ENCODE measurements around the gene SGTA.
"Not testable (repeated sequence)": the region's sequence is repeated elsewhere in the genome, so short reads cannot be mapped to it uniquely, and the experiment has no call there.

SGTA gene

DNA sequence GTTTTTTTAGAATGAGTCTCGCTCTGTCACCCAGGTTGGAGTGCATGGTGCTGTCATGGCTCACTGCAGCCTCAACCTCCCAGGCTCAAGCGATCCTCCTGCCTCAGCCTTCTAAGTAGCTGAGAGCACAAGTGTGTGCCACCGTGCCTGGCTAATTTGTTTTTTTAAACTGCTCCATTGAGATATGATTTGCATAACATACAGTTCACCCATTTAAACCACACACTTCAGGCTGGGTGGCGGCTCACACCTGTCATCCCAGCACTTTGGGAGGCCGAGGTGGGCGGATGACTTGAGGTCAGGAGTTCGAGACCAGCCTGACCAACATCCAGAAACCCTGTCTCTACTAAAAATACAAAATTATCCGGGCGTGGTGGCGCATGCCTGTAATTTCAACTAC, 9.6 kb upstream of the SGTA start:
- not testable (repeated sequence) for DNase-seq

DNA sequence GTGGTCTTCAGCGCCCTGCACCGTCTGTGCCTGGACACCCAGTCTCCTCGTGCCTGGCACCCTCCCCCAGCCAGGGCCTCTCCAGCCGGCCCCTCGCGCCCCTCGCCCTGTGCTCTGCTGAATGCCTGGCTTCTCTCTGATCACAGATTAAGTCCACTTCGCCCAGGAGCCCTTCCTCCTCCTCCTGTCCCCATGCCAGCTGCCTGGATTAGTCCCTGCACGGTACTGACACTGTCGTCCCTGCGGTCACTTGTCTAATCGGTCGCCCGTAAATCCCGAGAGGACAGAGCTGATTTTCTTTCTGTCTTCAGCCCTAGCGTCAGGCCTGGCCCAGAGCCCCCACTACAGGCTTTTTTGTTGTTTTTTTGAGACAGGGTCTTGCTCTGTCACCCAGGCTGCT, 8.8 kb upstream of the SGTA start:
- DNase-seq = no peak

DNA sequence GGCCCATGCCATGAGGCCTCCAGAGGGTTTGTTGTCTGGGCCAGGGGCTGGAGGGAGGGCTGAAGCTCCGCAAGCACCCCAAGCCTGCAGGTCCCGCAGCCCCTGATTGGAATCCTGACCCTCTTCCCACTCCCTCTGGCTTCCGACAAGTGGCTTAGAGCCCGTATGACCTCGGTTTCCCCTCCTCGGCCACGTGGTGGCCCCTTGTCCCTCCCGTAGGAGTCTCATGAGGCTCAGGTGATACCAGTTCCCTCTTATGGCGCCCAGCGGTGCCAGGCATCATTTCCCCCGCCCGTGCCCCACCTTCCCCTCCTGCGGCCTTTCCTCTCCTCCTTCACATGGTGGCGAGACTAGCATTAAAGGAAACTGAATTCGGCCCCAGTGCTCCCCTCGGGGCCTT, 8.4 kb upstream of the SGTA start:
- no peak for DNase-seq

DNA sequence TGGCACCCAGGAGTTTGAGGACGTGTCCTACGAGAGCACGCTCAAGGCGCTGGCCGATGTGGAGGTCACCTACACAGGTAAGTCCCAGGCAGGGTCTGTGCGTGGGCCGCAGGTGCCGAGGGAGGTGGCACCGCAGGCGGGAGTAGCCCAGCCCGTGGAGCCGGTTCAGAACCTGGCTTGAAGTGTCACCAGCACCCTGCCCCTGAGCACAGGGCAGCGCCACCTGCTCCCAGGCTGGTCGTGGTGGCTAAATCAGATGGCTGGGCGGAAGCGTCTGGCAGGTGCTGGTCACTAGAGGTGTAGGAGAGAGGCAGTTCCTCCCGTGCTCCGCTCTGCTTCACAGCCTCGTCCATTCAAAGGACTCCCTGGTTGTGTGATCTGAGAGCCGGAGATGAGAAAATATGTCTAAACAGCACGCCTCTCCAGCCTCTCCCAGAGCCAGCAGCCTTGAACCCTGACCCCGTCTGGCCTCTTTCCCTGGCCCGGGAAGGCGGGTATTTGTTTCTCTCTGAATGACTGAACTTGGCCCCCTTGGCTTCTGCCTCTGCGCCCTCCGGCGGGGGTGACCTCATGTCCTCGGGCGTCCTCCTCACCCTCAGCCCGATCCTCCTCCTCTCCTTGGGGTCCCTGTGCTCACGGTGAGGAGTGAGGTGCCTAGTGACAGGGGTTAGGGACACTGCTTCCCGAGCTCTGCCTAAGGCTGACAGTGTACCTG, 7.6 kb upstream of the SGTA start:
- DNase-seq = no peak

DNA sequence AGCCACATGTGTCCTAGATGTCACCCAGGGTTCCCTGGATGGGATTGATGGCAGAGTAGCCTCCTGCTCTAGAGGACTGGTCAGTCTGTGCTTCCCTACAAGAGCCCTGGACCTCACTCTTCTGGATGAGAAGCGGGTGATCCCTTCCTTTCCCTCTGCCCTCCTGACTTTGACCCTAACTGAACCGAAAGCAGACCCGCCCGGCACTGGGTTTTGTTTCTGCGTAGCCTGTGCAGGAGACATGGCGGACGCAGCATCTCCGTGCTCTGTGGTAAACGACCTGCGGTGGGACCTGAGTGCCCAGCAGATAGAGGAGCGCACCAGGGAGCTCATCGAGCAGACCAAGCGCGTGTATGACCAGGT, 7.1 kb upstream of the SGTA start:
- no peak for DNase-seq

DNA sequence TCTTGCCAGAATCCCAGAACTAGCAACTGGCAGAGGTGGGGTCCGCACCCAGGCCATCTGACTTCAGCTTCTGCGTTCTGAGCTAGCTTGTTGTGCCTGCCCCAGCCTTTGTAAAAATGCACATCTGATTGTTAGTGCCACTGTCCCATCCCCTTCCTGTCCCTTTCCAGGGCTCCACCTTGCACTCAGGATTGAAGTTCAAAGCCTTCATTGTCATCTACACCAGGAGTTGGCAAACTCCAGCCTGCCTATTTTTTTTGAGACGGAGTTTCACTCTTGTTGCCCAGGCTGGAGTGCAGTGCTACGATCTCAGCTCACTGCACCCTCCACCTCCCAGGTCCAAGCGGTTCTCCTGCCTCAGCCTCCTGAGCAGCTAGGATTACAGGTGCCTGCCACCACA, 5.2 kb upstream of the SGTA start:
- DNase-seq = no peak

DNA sequence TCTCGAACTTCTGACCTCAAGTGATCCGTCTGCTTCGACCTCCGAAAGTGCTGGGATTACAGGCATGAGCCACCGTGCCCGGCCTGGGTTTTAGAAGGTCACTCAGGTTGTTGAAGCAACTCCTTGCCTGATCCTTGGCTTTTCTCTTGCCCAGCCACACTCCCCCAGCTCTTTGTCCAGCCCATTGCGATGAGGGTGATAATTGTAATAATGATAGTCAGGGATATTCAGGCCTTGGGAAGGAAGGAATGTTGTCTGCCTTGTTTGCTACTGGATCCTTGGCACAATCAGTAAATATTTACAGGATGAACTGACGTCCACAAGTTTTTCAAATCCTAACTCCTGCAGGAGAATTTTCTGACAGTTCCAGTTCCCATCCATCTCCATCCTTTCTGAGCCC, 4.0 kb upstream of the SGTA start:
- DNase-seq = no peak

DNA sequence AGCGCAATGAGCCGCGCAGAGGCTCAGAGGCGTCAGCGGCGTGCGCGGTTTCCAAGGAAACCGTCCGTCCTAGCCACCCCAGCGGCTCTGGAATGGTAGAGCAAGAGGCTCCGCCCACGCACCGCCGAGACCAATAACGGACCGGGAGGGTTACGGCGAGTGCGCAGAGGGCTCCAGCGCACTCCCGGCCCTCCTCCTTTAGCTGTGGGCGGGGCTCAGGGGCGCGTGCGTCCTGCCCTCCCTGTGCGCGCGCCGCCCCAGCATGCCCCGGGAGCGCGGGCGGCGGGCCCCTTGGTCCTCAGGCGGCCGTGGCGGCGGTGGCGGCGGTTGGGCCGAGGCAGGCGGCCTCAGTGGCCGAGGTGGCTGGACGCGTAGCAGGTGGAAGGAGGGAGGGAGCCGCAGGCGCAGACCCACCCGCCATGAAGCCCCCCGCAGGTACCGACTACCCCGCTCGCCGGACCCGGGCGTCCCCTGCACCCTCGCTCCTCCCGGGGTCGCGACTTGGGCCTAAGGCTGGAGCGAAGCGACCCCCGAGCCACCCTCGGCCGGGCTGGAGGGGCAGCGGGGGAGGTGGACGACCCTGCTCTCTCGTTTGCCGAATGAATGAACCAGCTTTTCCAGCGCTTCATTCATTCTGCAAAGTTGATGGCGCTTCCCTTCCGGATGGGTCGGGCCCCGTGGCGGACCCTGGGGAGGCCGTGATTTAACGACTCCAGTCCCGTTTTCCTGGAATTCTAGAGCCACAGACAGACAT, 2.3 kb upstream of the SGTA start, which contains the start of gene THOP1:
TSS of gene THOP1 (plus strand) at position 260 of the 754 bp plus-strand sequence. CDS start at position 420, 160 bp downstream.
- DNase-seq = peak; percentile 99

DNA sequence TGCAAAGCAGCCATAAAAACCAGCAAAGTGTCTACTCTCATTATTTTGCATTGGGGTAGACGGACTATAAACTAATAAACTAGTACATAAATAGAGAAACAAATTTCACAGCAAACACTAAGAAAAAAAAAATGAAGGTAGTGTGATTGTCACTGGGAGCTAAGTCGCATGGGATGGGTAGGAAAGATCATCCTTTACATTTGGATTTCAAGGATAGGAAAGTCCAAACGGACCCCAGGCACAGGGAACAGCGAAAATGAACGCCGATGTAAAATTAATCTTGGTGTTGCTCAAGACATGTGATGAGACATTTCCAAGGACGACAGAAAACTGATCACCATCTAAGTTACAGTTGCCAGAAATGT, 690 bp upstream of the SGTA start:
- no peak for DNase-seq

DNA sequence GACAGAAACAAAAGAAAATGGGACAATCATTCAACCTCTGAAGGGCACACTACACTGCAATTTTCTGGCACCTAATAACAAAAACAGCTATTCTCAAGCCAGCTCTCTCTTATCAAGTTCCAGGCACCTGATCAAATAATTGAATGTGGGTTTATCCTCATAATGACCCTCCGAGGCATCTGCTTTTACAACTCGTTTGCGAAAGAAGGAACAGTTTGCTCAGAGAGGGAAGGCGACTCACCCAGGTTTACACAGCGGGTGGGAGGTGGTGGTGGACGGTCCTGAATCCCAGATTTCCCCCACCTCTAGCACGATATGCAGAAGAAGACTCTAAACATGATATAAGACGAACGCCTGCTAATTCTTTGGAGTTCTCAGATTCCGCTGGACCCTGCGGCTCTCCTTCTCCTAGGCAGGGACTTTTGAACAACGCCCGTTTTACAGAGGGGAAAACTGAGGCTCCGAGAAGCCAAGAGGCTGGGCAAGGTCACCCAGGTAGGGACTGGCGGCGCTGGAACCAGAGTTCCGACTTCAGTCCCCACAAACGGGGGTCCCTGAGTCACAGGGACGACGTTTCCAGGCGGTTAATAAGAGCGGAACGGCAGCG, 641 bp downstream of the SGTA start:
- no peak for DNase-seq

DNA sequence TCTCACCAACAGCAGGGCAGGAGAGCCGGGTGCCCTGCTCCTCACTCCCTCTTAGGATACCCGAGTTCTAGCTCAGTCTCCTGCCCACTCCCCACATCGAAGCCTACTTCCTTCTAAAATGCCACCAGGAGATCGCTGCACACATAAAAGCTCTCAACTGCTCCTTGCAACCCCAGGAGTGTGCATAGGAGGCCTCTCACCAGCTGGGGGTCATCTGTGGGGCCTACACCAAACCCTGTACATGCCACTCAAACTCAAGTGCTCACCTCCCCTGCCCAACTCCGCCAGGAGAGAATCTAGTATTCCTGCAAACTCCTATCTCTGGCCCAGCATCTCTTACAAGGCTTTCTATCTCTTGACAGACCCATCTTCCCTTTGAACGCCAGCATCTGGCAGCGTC, 2.8 kb downstream of the SGTA start:
- no peak for DNase-seq

DNA sequence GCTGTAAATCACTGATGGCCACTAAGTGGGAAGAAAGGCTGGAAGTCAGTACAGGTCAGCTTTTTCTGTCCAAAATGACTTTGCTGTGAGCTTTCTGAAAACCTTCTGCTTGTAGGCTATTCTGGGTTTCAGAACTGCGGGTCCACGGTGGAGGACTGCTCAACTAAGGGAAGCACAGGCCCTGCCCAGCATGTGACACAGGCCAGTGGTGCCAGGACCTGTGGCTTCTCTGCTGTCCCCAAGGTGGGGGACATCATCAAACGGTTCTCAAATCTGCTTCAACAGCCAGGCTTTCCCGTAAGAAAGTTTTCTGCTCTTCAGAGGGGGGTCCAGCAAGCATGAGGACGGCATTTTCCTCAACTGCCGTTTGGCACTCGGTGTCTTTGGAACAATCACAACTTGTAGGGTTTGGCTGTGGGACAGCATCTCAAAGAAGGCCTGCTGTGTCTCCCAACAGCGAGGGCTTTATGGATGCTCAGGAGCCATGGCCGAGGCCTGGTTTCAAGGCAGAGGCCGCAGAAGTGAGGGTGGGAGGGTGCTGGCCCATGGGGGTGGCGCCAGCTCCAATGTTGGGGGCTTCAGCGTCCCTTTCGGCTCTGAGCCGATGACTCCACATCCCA, 3.8 kb downstream of the SGTA start:
- DNase-seq = no peak

DNA sequence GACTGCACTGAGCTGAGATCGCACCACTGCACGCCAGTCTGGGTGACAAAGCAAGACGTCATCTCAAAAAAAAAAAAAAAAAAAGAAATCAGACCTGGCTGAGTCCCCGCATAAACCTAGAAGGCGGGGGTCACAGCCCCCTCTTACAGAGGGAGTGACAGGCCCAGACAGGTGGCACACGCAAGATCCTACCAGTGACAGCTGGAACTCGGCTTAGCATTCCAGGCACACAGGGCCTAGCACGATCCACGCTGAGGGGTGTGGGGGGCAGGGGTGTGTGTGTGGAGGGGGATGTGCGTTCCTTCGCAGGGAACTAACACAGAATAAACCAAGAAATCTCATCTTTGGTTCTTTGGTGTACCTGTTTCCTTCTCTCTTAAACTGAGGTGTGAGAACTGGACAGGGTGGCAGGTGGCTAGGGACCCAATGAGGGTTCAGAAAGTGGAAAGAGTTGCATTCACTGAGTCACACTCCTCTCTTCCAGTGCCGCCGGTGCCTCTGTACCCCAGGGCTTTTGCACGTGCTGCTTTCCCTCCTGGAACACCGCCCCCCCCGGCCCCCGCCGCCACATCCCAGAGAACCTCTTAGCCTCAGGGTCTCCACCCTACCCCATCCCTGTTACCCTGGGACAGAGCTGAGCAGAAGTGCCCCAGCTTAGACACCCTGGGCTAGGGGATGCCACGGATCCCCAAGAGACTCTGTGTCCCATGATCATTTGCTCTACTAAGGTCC, 5.0 kb downstream of the SGTA start:
- DNase-seq = no peak

DNA sequence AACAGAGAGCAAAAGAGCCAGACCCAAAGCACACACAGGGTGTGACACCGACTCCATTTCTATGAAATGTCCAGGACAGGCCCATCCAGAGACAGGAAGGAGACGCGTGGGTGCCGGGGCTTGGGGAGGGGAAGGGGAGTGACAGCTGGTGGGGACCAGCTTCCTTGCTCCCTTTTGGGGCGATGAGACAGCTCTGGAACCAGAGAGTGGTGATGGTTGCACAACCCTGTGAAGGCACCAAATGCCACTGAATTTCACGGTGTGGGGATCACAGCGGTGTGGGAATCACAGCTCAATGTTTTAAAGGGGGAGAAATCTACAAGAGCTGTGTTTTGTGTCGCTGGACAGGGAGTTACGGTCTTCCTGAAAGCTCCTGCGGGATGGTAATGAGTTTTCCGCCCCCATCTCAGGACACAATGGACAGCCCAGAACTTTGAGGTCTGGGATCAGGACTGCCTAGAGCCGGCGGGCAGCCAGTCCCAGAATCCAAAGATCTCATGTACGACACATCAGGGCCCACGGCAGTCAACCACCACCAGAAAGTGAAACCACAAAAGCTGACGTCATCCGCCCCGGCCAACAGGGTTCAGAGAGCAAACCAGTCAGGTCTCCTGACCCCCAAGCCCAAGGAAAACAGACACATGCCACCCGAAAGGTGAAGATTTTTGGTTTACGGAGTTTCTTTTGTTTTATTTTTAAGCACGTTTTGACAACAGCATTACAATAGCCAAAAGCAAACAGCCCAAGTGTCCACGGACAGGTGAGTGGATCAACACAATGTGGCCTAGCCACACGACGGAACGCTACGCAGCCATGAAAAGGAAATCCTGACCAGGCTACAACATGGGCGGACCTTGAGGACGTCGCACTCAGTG, 7.3 kb downstream of the SGTA start:
- no peak for DNase-seq

DNA sequence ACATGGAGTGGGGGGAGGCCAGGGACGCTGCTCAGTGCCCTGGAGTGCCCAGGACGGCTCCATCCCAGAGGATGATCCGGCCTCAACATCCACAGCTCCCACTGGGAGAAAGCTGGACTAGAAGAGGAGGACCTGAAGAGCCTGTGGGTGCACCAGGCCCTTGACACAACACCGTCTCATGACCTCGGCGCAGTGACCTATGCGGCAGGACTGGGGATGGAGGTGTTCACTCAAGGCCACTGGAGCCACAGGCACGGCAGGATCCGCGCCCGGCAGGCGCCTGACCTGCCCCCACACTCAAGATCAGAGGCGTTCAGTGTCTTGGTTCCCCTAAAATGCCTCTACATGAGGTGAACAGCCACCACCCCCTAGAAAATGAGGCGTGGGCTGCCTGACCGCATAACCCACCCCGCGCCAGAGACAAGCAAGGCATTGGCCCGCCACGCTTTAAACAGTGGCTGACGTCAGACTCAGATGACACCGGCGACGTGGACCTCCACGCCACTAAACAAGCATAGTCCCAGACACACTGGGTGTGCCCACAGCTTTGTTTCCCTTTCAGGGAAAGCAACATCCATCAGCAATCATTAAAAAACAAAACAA, 8.0 kb downstream of the SGTA start:
- no peak for DNase-seq

DNA sequence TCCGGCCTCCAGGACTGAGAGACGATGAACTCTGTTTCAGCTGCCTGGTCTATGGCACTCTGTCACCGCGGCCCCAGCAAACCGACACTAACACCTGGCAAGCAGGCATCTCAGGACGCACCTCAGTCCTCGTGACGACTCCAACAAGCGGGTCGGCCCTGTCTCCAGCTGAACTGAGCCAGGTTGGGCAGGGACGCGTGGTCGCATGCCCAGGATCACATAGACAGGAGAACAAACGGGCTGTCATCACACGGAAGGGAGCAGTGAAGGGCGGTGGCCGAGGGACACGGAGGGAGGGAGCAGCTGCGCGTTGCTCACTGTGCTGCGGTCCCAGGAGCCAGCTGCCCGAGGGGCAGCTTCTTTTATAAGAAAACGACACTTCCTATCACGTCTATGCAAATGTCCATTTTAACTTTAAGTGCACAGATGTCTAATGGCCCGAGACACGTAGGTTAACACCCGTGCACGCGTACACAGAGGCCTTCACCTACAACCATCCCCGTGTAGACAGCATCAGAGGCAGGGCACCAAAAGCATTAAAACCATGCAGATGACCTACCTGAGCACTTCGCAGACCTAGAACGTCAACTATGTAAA, 8.9 kb downstream of the SGTA start:
- no peak for DNase-seq

DNA sequence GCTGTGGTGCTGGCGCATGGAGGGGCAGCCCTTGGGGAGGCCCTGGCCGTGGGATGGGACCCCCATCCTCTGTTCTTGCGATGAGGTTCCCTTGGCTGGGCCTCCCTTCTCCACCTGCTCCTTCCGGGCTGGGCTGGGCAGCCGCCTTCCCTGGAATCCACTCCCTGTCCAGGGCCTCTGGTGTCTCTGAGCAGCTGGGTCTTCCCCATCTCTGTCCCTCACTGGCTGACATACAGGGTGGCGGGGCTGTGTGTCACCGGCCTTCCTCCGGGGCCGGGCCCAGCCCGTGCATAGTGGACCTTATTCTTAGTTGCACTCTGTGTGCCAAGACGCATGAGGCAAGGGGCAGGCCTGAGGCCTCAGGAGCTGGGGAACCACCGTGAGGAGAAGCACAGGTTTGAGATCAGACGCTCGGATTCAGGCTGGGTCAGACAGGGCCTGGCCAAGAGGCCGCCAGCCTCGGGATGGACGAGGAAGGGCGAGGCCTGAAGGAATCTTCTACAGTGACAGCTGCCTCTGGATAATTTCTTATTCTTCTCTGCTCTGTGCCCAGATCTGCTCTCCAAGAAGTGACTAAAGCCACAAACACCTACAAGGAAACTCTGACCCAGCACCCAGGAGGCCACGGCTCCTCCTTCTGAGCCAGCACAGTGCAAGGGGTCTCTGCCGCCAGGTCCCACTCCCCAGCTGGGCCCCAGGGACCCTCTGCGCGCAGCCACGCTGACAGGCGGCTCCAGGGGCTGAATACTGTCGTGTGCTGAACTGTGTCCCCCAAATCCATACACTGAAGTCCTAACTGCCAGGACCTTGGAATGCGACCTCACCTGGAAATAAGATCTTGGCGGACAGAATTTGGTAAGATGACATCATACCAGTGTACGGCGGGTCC, 11.0 kb downstream of the SGTA start:
- no peak for DNase-seq

DNA sequence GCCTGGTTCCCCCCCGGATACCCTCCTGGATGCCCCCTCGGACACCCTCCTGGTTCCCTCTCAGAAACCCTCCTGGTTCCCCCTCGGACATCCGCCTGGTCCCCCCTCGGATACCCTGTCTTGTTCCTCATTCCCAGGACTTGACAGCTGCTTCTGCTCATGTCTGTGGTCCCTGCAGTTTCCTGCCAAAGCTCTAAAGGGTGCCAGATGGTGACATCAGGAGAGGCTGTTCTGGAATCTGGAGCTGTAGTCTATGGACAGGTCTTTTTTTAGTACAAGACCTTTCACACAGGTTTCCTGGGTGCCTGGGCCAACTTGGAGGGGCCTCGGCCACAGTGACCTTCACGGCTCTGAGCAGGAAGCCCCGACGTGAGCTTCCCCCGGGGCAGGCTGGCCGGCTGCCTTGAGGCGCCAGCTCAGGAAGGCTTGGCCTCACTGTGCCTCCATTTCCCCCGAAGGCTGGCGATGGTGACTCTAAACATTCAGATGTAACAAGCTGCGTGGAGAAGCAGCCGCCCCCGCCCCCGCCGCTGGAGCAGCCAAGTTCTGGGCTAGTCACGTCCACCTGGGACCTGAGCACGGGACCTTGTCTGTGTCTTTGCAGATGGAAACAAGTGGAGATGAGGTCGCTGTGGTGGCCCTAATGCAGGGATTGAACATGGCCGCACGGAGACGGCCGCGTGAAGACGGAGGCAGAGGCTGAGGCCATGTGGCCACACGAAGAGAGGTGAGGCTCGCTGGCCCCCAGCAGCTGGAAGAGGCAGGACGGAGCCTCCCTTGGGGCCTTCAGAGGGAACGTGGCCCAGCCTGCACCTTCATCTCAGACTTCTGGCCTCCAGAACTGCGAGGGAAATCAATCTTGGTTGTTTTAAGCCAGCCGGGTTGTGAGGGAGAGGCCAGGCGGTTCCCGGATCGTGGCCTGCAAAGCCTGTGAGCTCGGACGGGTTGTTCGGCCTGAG, 12.7 kb downstream of the SGTA start:
- DNase-seq = no peak

DNA sequence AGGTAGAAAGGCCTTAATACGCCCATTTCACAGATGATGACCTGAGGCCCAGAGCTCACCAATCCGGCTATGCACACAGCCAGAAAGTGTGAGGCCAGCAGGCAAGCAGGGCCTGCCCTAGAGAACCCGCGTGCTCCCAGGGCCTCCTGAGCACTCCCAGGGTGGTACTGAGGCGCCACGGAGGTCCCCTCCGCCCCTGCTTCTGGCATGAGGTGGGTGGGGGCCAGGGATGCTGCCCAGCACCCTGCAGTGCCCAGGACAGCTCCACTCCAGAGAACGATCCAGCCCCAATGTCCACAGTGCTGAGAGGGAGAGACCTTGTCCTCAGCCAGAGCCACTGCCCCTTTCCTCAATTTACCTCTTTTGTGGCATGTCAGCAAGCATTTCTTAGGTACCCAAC, 13.9 kb downstream of the SGTA start:
- DNase-seq = no peak

Data from NCI-H1092 (cell line).